GM21717 (cell line): Measurements from ENCODE around the gene NABP1.

Experiments used
- ATAC-seq: cut with Tn5 transposase; IDR thresholded peaks from one replicate; pipeline ENCODE4 v1.9.1; 2021; ENCODE audit warnings: mild to moderate bottlenecking, moderate library complexity; ENCODE audit not compliant: unreplicated experiment

Gene NABP1

DNA sequence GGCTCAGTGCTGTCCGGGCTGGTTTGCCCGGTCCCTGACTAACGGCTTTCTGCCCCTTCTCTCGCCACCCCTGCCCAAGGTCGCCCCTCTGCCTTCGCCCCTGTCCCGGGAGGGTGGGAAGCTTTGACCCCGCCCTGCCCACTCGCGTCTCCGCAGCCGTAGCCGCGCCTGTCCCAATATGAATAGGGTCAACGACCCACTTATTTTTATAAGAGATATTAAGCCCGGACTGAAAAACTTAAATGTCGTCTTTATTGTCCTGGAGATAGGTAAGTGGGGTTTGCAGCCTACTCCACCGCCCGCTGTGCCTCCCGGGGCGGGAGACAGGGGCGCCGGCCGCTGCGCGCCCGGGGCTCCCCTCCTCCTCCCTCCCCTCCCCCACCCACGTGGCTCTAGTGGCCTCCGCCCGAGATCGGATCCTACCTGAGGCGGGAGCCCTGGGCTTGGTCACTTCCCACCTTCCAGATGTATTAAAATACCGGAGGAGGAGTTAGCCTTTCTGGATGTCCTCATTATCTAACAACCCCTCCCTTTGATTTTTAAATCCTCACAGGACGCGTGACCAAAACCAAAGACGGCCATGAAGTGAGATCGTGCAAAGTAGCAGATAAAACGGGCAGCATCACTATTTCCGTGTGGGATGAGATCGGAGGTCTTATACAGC is 633 bp downstream of the NABP1 start:
- ATAC-seq = peak; percentile 20

DNA sequence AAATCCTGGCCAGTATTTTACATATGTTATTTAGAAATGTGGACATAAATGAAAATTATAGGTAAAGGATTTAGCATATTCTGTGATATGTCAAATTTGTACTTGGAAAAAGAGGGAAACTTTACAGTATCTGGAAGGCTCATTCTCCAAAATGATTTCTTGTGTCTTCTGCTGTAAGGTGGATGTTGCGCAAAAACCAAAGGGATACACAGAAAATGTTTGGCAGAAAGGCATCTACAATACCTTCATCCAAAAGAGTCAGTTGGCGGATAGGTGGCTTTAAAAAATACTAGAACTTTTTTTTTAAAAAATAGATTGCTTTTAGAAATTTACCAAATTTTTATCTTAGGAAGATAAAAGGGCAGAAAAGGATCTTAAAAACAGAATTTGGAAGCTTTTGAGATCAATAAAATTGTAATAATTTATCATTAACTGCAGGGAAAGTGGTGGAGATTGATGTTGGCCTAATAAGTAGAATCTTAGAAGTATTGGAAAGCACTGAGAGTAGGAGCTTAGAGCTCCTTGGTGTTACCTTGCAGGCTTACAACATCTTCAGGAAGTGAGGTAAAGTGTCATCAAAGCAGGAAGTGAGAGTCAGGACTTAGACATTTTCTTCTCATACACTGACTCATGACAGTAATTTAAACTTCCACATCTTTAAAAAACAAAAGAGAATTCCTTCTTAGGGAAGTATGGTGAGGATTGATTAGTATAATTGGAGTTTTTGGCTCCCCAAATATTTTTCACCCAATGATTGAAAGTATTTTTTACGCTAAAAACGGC is 2.1 kb downstream of the NABP1 start:
- ATAC-seq = peak; percentile 27

DNA sequence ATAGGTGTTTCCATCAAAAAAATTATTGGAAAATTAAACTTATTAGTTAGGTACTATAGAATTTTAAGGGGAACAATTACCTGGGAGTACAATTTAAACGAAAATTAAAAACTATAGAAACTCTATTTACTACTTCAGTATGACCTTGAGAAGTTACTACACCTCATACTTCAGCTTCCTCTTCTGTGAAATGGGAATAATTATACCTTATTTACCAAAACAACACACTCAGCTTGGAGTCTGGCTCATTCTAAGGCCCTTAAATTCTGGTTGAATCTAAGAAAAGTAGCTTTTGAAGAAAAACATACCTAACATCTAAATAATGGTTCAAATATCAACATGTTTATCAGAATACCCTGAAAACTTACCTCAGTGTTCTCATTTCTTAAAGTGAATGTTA is 2.7 kb downstream of the NABP1 start:
- no peak for ATAC-seq

DNA sequence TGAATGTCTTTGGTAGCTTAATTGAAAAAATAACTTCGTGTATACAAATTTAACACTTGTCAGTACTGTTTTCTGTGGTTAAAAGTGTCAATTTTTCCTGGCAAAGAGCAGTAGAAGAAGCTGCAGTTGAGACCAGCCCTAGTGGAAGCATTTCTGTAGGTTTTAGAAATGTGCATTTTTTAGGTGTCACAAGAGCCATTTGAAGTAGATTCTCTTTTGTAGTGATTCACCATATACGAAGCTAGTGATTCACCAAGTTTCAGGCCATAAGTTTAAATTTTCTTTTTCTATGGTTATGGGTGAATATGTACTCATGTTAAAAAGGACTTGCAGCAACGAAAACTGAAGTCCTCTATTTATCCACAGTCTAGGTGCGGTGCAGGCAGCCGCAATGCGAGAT is 4.2 kb downstream of the NABP1 start:
- no peak for ATAC-seq

DNA sequence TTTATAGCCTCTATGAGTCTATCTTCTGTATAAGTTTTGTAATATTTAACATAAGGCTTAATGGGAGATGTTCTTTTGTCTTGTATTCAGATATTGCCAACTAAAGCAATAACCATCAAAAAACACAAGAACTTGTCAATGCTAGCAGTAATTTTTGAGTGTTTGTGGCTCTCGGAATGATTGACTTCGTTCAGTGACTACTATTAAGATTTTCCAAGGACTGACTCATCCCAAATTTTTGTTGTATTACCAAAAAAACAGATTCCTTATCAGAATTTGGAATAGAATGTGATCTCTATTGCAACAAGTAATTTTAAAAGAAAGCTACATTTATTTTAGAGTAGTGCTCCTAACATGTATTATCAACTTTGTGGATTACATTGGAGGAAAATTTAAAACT is 8.1 kb downstream of the NABP1 start:
- no peak for ATAC-seq

DNA sequence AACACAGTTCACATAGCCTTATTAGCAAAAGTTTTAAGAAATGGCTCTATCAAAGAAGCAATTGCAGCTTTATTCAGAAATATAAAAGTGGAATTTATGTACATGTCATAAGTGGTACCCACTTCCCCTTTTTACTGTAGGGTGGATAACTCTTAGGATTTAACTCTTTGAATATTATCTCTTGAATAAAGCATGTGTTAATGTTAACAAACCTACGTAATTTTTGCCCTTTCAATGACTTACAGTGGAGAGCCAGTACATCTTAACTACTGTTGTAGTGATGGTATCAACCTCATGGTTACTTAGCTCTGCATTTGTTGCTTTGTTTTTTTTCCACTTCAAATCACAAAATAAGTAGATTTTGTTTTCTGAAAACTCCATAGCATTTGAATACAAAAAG is 8.8 kb downstream of the NABP1 start:
- ATAC-seq = no peak

DNA sequence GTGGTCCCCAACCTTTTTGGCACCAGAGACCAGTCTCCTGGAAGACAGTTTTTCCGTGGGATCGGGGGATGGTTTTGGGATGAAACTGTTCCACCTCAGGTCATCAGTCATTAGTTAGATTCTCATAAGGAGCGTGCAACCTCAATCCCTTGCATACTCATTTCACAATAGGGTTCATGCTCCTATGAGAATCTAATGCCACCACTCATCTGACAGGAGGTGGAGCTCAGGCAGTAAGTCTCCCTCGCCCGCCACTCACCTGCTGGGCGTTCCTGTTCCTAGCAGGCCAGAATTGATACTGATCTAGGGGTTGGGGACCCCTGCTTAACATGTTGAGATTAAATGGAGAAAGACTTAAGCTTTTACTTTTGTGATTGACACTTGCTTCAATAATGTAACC is 9.9 kb downstream of the NABP1 start:
- ATAC-seq = no peak

DNA sequence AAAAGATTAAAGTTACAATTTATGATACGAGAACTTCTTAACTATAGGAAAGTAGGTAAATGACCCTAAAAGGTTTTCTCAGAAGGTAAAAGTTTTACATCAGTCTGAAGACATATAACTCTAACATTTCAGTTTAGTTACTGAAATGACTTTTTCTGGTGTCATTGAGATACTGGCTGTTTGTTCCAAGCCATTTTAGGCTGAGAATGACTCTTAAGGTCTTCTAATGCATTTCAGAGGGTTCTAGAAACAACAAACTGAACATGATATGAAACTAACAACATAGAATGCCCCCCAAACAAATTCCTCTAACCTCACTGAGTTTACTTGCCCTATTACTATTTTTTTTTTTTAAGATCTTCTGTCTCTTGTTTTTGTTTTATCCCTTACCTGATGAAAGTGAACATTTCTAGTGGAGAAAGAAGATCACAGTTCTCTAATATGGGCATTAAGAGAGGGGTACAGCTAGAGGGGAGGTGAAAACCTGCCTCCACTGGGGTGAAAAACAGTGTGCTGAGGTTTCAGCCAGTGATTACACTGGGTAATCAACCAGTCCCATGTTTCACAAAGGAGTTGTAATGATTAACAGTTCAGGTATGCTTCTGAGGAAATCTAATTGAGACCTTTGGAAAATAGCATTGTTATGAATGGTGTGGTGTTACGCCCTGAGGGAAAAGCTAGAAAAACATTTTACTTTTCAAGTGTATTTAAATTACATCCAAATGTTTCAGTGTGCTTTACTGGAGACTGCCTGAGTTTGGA is 11.2 kb downstream of the NABP1 start:
- ATAC-seq = no peak

DNA sequence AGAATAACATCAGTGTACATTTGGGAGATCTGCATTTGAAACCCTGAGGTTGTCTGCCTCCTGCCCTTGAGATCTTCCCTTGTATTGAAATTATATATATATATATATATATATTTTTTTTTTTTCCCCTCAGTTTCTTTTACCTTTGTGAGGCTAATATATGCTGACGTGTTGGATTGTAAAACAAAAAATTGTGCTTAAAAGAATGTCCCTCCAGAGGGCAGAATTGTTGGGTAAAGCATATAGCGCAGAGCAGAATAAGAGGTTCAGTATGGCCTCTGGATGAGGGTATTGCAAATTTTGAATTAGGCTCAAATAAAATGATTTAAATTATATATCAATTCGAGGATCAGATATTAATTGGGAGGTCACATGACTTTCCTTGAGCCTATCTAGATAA is 12.4 kb downstream of the NABP1 start:
- ATAC-seq = no peak

DNA sequence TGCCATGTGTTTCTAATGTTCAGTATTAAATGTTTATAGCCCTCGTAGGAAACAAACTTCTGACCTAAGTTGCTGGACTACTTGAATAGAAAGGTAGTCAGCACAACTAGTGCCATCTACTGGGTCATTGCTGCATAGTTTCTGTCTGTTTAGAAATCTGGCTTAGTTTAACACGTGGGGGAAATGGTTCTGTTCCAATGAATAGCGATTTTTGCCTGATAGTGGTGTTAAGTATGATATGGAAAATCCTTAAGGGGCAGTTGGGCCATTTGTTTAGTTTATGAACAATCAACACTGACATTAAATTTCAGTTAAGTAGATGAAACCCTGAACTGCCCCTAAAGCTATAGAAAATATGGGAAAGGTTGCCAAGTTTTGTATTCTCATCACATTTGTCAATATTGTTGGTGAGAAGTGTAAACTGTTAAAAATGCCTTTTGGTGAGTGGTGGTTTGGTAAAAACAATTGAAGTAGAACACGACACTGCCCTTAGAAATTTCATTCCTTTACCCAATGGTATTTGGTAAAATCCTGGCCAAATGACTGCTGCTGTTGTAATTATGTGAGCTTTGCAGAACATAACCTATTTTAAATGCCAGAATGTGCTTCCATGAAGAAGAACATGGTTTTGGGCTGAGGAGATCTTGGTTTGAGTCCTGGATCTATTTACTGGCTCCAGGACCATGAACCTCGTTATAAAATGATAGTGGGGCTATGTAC is 13.2 kb downstream of the NABP1 start:
- peak; percentile 63 for ATAC-seq

DNA sequence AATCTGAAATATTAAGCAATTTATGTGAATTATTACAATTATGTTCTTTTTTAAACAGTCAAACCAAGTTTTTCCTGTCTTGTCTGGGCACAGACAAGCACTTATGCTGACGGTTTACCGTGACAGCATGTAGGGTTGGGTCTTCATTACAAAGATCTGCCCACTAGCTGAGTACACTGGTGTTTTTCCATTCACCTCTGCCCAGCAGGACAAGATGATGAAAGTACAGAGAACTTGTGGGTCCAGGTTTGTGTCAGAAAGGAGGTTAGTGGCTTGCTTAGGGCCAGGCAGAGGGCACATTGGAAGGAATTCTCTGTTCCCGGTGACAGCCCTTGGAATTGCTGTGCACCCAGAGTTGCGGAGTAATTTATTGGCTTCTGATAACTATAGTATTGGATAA is 14.0 kb downstream of the NABP1 start:
- no peak for ATAC-seq

DNA sequence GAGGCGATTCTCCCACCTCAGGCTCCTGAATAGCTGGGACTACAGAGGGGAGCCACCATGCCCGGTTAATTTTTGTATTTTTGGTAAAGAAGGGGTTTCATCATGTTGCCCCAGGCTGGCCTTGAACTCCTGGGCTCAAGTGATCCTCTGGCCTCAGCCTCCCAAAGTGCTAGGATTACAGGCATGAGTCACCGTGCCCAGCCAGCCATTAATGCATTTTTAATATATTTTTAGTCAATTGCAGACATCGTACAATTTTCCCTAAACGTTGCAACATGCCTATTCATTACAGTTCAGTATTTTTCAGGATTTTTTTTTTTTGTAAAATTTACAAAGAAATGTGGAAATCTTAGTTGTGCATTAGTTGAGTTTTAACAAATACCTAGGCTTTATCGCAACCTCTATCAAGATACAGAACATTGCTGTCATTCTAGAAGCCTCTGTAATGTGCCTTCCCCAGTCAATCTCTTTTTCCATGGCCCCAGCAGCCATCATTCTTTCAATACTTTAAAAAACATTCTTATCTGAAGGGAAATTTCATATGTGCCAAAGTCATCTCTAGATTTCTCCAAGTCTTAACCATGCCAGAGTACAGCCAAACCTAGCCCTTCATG is 14.7 kb downstream of the NABP1 start:
- no peak for ATAC-seq

DNA sequence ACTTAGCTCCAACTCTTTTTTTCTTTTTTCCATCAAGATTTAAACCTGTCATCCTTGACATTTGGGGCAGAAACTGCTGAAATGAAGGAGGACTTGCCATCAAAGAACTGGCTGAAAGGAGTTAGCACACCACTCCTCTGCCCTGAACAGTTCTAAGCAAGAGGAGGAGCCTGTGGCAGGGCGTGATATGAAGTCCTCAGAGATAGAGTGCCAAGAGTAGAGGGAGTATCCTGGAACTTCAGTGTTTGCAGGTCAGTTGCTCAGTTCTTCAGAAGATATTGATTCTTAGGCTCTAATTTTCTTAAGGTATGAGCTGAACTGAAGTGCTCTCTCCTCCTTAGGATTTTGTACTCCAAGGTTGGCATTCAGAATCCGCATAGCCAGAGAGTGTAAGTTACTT is 15.2 kb downstream of the NABP1 start:
- no peak for ATAC-seq

DNA sequence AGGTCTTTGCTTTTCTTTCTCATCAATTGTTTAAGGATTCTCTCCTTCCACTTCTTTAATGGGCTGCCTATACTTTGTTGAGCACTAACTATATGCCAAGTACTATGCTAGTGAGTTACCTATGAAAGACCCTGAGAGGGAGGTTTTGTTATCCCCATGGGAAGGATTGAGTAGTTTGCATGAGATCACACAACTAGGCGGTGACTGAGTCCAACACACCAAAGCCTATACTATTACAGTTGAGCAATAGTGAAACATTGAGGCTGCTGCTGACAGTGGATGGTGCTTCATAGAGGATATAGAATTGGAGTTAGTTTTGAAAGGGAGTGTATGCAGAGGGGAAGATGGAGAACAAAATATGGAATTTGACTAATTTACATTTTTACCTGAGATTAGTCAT is 15.8 kb downstream of the NABP1 start:
- no peak for ATAC-seq

DNA sequence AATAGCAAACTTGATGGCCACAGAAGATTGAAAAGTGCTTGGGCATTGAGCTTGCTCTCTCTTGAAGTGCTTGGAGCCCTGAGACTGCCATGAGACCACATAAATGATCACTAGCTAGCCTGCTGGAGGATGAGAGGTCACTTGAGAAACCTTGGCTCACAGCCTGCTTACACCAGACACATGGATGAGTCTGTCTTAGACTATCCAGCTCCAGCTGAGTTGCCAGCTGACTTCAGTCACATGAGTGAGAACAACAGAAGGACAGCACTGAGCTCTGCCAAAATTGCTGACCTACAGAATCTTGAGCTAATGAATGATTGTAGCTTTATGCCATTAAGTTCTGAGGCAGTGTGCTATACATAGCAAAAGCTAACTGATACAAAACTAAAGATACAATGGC is 18.1 kb downstream of the NABP1 start:
- no peak for ATAC-seq

DNA sequence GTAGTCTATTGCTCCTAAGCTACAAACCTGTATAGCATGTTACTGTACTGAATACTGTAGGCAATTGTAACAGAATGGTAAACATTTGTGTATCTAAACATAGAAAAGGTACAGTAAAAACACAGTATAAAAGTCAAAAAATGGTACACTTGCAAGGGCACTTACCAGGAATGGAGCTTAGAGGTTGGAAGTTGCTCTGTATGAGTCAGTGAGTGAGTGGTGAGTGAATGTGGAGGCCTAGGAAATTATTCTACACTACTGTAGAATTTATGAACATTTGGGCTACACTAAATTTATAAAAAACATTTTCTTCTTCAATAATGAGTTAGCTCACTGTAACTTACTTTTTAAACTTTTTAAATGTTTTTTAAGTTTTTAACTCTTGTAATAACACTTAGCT is 19.0 kb downstream of the NABP1 start:
- ATAC-seq = no peak

DNA sequence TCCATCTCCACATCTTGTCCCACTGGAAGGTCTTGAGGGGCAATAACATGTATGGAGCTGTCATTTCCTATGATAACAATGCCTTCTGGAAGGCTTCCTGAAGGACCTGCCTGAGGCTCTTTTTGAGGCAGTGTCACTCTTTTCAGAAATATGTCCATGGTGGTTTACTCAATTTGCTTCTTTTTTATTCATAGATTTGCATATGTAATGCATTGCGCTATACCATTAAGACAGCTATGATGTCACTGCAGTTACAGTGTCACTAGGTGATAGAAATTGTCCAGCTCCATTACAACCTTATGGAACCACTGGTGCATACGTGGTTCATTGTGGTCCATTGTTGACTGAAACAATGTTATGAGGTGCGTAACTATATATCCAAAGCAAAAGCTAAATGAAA is 19.9 kb downstream of the NABP1 start:
- ATAC-seq = no peak

DNA sequence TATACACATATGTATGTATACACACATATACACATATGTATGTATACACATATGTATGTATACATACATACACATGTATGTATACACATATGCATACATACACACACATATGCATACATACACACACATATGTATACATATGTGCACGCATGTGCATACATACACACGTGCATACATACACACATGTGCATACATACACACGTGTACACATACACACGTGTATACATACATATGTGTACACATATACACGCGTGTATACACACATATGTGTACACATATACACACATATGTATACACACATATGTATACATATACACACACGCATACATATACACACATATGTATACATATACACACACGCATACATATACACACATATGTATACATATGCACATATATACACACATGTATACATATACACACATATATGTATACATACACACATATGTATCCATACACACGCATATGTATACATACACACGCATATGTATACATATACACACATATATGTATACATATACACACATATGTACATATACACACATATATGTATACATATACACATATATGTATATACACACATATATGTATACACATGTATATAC is 21.5 kb downstream of the NABP1 start:
- ATAC-seq = no peak

DNA sequence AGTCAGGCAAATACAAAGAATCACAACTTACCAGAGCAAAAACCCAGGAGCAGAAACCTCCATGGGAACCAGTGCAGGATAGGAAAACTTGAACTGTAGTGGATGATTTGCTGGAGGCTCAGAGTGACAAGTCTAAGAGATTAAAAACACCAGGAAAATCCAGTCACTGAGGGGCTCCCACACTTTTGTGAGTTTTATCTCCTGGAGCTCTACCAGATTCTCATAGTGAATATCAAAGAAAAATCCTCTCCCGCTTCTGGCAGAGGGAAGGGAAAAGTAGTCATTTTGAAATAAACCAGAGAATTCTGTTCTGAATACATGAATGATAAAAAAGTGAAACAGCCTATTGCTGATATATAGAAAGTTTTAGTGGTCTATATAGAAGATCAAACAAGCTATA is 23.1 kb downstream of the NABP1 start:
- ATAC-seq = no peak

DNA sequence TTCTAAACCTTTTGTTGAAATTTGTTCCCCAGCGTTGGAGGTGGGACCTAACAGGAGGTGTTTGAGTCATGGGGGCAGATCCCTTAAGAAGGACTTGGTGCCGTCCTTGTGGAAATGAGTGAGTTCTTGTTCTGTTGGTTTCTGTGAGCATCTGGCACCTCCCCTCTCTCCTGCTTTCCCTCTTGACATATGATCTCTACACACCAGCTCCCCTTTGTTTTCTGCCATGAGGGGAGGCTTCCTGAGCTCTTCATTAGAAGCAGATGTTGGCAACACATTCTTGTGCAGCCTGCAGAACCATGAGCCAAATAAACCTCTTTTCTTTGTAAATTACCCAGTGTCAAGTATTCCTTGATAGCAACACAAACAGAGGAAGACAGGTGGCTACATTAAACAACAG is 23.8 kb downstream of the NABP1 start:
- ATAC-seq = no peak
